IPS-15b (cell line): ENCODE results near the gene LRMDA.

Experiments
- H3K27me3 ChIP-seq: one replicate; pipeline ENCODE4 v1.6.1; 2013; ENCODE audit warnings: low read length; ENCODE audit not compliant: control insufficient read depth, insufficient read depth
- H3K36me3 ChIP-seq: one replicate; pipeline ENCODE4 v1.6.1; 2013; ENCODE audit warnings: low read length; ENCODE audit not compliant: control insufficient read depth, insufficient read depth
- H3K4me1 ChIP-seq: one replicate; pipeline ENCODE4 v1.6.1; 2013; ENCODE audit warnings: mild to moderate bottlenecking, low read length; ENCODE audit not compliant: control insufficient read depth, insufficient read depth
- H3K4me3 ChIP-seq: one replicate; pipeline ENCODE4 v1.5.1; 2013; ENCODE audit warnings: low read depth, low read length
- H3K9ac ChIP-seq: one replicate; pipeline ENCODE4 v1.6.1; 2013; ENCODE audit warnings: low read depth, mild to moderate bottlenecking, low read length
- H3K9me3 ChIP-seq: one replicate; pipeline ENCODE4 v1.6.1; 2013; ENCODE audit warnings: mild to moderate bottlenecking, low read length; ENCODE audit not compliant: control insufficient read depth, insufficient read depth

LRMDA gene

DNA sequence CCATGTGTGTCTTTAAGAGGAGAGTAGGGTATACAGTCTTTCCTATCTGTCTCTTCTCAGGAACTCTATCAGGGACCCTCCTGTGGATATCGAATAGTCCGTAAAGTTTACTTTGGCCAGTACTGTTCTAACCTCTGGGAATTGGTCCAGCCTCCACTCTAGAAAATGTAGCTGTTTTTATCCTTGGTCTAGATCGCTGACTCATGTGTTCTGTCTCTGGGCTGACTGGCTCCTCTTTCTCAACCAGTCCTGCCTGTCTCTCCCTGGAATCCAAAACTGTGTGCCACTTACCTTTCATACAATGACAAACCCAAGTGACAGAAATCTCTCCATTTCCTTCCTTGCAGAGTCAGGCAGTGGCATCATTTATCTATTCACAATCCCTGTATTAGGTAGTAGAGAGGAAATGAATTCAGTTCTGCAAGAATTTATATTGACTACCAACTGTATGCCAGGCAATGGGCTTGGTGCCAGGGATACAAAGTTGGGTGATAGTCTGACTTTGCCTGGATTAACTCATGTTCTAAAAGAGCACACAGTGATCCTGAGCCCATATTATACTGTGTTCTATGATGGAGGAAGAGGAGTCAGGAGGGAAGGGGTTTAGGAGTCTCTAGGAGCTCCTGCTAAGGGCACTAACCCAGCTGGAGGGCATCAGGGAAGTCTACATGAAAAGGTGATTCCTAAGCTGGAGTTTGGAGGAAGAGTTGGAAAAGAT lies 232.7 kb downstream of the LRMDA start:
- no peaks in the 10 kb centered on the region for H3K9me3 ChIP-seq

DNA sequence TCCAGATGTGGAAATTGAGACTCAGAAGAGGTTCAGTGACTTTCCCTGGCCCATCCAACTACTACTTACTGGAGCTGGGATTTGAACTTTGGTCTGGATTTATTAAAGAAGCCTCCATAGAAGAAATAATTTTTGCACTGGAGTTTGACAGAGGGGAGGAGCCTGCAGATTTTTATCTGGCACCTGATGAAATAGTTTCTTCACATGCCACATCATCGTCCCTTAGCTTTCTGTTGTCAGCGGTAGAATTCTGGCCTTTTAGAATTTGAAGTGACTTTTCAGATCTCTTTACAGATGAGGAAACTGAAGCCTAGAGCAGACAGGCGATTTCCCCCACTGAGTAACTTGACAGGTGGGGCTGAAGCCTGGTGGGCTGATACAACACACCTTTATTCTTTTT lies 233.5 kb downstream of the LRMDA start:
- Histone ChIP-seq H3K27me3 (no peaks in the 10 kb centered on the region), H3K9me3 (no peaks in the 10 kb centered on the region), H3K4me1 (no peaks in the 10 kb centered on the region), H3K36me3 (no peaks in the 10 kb centered on the region), H3K4me3 (no peak overlapping the region), H3K9ac (no peak overlapping the region)

More for the DNA sequence above, 232.7 kb downstream of the LRMDA start:
- Histone ChIP-seq H3K27me3 (no peaks in the 10 kb centered on the region), H3K36me3 (no peaks in the 10 kb centered on the region), H3K4me1 (no peaks in the 10 kb centered on the region), H3K4me3 (no peak overlapping the region), H3K9ac (no peak overlapping the region)

DNA sequence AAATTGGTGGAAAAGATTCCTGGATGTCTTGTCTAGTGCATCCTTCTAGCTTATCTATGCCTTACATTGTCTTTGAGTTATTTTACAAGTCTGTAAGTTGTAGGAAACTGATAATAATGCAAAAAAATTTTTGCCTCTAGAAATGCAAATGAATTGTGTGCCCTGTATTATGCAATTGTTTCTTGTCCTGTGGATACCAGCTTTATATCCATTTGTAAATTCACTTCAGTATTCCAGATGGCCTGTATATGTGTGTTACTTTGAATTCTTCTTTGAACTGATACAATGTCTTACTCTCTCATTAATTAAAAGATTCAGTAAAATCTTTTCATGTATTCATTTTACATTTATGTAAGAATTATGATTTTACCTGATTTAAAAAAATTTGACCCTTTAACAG lies 234.3 kb downstream of the LRMDA start:
- no peaks in the 10 kb centered on the region for H3K9me3 ChIP-seq
- H3K4me3 ChIP-seq = no peak overlapping the region
- no peak overlapping the region for H3K9ac ChIP-seq
- H3K4me1 ChIP-seq = no peaks in the 10 kb centered on the region
- no peaks in the 10 kb centered on the region for H3K27me3 ChIP-seq
- H3K36me3 ChIP-seq = no peaks in the 10 kb centered on the region

DNA sequence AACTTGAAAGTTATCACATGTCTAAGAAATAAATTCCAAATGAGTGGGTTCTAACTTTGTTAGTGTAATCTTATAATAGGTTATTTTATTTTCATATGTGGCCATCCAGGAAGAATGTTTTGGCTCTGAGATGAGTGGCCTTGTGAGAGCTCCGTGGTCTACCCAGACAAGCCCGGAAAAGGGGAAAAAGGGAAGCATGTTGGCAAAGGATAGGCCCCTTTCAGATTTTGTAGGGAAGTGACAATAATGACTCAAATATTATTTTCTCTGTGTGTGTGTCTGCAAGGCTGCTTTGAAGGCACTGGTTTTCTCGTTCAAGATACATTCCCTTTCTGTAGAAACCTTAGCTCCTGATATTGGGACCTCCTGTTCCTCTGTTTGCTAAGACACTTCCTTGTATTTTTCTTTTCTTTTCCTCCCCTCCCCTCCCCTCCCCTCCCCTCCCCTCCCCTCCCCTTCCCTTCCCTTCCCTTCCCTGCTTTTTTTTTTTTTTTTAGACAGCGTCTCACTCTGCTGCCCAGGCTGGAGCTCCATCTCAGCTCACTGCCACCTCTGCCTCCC lies 240.8 kb downstream of the LRMDA start:
- Histone ChIP-seq H3K9me3 (no peaks in the 10 kb centered on the region), H3K36me3 (no peaks in the 10 kb centered on the region), H3K4me1 (no peaks in the 10 kb centered on the region), H3K9ac (no peak overlapping the region), H3K4me3 (no peak overlapping the region), H3K27me3 (no peaks in the 10 kb centered on the region)

DNA sequence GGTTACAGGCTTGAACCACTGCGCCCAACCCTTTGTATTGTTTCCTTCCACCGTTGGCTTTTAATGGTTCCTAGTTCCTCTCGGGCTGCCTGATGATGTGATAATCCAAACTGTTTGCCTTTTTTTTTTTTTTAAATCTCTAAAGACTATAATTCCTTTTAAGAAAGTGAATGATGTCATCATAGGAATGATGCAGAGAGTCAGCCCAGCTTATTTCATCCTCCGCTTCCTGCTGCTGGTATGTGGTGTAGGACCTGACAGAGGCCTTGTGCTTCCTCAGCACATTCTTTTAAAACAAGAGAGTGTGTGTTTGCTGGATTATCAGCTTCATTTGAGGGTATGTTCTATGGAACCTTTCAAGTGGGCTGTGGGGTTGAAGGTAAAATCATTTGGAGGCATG lies 241.4 kb downstream of the LRMDA start:
- no peak overlapping the region for H3K4me3 ChIP-seq
- H3K9me3 ChIP-seq = no peaks in the 10 kb centered on the region
- no peaks in the 10 kb centered on the region for H3K4me1 ChIP-seq
- H3K9ac ChIP-seq = no peak overlapping the region
- H3K27me3 ChIP-seq = no peaks in the 10 kb centered on the region
- no peaks in the 10 kb centered on the region for H3K36me3 ChIP-seq

DNA sequence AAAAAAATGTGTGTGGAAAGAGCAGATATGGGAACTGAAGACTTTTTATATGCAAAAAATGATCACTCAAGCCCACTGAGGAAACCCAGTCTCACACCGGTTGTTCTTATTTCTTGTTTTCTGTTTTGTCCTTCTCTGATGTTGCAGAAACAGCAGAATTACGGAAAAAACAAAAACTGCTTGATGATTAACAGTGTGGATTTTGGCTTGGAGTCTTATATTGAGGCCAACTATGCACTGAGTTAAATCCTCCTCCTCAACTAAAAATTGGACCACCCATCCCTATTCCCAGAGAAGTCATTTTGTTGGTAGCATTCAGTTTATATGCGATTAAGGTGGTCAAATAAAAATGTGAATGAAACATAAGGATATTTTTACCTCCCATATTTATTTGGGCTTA lies 246.1 kb downstream of the LRMDA start:
- Histone ChIP-seq H3K36me3 (no peaks in the 10 kb centered on the region), H3K4me3 (no peak overlapping the region), H3K9ac (no peak overlapping the region), H3K27me3 (no peaks in the 10 kb centered on the region), H3K9me3 (no peaks in the 10 kb centered on the region), H3K4me1 (no peaks in the 10 kb centered on the region)

DNA sequence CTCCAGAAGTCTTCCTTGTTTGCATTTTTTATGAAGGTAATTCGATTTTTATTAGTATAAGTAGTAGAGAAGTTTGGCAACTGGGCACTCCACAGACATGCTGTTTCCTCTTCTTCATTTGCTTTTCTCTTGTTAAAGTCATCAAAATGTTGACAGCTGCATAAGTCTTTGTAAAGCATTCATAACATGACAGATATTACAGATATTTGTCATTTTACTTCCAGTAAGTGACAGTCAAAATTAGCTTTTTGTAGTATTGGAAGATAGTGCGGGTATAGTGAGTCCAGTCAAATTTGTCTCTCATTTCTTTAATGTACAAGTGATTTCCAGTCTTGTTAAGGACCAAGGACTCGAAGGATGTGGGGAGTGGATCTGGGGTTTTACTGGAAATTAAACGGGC lies 247.1 kb downstream of the LRMDA start:
- H3K27me3 ChIP-seq = no peaks in the 10 kb centered on the region
- no peak overlapping the region for H3K9ac ChIP-seq
- no peaks in the 10 kb centered on the region for H3K4me1 ChIP-seq
- H3K36me3 ChIP-seq = no peaks in the 10 kb centered on the region
- H3K9me3 ChIP-seq = no peaks in the 10 kb centered on the region
- no peak overlapping the region for H3K4me3 ChIP-seq

DNA sequence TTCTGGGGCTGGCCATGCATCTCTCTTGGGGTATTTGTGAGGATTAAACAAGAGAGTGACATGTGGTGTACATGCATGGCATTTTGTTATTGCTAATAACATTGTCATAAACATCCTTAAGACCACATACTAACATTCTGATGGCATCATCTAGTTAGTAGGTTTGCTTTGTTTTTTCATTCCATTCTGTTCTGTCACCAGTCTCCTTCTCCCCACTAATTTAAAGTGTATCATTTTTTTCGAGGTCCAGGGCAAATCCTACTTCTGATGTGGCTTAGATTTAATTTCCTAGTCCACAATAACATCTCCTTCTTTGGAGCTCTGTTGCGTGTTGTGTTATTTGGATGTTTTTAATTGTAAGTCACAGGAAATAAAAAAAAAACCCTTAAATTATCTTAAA lies 248.1 kb downstream of the LRMDA start:
- no peaks in the 10 kb centered on the region for H3K36me3 ChIP-seq
- H3K9ac ChIP-seq = no peak overlapping the region
- H3K4me1 ChIP-seq = no peaks in the 10 kb centered on the region
- H3K4me3 ChIP-seq = no peak overlapping the region
- no peaks in the 10 kb centered on the region for H3K9me3 ChIP-seq
- no peaks in the 10 kb centered on the region for H3K27me3 ChIP-seq

DNA sequence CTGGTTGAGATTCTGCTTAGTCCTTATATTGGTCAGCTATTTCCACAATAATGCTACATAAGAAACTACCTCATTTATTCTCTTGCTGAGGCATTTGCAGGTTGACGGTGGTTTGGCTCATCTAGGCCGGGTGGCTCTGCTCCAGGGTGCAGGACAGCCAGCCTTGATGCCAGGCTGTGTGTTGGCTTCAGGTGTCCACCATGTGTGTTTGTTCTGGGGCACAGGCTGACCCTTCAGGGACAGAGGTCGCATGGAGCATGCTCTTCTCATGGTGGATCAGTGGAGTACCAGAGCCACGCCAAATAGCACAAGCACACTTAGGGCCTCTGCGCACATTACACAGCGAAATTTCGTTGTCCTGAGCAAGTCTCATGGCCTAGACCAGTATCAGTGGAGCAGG lies 249.9 kb downstream of the LRMDA start:
- no peak overlapping the region for H3K4me3 ChIP-seq
- H3K9me3 ChIP-seq = no peaks in the 10 kb centered on the region
- no peaks in the 10 kb centered on the region for H3K4me1 ChIP-seq
- no peaks in the 10 kb centered on the region for H3K27me3 ChIP-seq
- H3K9ac ChIP-seq = no peak overlapping the region
- H3K36me3 ChIP-seq = no peaks in the 10 kb centered on the region

DNA sequence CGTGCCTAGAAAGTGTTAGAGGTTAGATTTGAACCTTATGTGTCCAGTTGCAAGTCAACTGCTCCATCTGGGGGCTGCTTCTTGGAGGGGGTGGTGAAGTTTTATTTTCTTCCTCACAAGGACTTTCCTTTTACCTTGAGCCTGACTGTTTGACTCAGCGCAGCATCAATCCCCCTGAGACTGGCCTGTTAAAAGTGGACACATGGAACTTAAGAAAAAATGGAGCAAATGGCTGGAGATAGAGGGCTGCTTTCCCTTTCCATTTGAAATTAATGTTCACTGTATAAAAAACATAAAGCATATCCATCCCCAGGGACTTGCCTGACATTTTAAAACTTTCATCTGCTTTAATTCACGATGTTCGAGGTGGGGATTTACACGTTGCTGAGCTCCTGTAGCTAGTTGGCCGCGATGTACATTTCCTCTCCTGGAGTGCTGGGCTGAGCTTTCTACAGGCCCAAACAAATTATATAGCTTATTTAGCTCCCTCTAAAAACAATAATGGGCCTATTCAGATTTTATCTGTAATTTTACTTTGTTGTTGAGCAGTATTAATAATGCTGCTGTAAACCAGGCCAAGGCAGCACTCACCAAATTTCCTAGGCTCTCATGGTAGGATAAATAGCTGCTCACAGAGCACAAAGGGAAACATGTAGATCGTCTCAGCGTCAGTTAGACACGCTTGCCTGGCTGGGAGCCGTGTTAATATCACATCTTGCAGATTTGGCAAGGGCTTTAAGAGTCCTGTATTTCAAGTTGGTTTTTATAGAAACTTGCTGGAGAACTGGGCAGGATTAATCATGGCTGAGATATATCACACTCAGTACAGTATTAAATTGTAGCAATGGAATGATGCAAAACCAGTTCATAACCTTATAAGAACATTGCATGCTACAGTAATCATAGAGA lies 251.5 kb downstream of the LRMDA start:
- Histone ChIP-seq H3K4me3 (no peak overlapping the region), H3K9me3 (no peaks in the 10 kb centered on the region), H3K27me3 (no peaks in the 10 kb centered on the region), H3K9ac (no peak overlapping the region), H3K36me3 (no peaks in the 10 kb centered on the region), H3K4me1 (no peaks in the 10 kb centered on the region)

DNA sequence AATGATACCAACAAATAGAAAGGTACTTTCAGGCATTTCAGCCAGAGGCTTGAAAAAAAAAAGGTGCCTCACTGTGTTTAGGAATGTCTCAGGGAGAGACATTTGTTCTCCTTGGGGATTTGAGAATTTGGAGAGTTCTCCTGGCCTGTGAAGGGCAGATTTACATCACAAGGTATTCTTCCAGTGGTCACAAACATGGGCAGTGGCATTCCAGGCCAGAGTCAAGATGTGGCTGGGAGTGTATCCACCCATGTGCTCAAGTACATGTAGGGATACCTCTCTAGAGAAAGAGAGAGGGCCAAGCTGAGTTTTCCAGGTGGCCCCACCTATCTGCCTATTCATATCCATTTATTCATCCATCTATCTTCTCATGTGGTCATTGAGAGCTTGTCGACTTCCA lies 253.8 kb downstream of the LRMDA start:
- Histone ChIP-seq H3K27me3 (no peaks in the 10 kb centered on the region), H3K4me1 (no peaks in the 10 kb centered on the region)

More for the DNA sequence above, 253.8 kb downstream of the LRMDA start:
- Histone ChIP-seq H3K9ac (no peak overlapping the region), H3K9me3 (no peaks in the 10 kb centered on the region), H3K36me3 (no peaks in the 10 kb centered on the region), H3K4me3 (no peak overlapping the region)
